GM21717 (cell line): ENCODE data around the gene BRD3OS.

Source experiments
- ATAC-seq: cut with Tn5 transposase; IDR thresholded peaks from one replicate; pipeline ENCODE4 v1.9.1; 2021; ENCODE audit warnings: mild to moderate bottlenecking, moderate library complexity; ENCODE audit not compliant: unreplicated experiment

BRD3OS gene

DNA sequence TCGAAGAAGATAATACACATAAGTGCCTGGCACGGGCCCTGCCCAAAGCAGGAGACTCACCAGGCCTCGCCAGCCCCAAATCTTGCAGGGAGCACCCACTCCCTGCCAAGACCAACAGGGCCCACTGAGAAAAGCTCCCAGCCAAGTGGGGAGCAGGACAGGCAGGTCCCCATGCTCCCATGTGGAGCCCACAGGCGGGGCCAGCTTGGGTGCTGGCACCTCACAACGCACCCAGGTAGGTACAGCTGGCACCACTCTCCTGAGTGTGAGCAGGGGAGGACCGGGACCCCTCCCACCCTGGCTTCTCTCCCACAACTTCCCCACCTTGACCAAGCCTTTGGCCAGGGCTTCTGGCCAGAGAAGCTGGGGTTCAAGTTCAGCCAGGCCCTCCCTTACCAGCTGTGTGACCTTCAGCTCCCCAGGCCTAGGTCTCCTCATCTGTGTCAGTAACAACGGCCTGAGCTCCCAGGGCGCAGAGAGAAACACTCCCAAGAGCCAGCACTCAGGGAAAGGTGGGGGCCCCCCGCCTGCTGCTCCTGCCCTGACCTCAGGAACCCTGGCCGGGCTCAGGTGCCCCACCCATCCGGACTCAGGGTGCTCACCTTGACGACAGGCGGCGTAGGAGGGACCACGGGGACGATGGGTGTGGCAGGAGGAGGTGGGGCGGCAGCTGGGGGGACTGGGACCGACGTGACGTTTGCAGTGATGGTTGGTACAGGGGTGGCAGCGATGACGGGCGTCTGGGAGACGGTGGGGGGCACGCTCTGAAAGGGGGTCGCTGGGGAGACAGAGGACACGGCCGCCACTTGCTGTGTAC lies 24.7 kb downstream of the BRD3OS start:
- ATAC-seq: no peak

DNA sequence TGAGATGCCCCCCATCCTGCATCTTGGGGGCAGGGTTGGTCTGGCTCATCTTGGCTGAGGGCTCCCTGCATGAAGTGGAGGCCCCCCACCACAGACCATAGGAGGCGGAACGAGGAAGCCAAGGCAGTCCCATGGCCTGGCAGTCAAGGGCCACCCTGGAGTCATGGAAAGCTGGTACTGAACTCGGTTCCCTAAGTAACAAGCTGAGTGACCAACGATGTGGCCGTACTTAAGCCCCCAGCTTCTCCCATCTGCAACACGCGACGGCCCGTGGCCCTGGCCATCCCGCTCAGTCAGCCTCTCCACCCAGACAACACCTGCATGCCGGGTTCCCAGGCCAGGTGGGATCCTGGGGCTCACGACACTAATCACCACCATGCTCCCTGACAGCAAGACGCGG lies 25.4 kb downstream of the BRD3OS start:
- no peak for ATAC-seq

DNA sequence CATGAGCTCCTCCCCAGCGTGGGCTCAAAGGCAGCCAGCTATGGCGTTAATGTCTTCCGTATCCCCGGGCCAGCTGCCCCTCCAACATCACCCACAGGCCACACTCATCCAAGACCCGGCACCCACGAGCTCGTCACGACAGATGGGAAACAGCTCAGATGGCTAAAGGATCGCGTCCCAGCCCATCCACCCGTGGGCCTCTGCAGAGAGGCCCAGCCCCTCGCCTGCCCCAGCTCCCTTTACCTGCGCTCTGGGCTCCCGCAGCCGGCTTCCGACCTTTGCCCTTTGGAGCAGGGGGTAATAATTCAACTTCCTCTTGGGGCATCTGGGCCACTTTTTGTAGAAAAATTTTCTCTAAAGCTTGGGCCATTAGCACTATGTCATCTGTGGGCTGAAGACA lies 26.0 kb downstream of the BRD3OS start:
- no peak for ATAC-seq

GRCh38 chr9:134052491-134052890 lies 27.2 kb downstream of the BRD3OS start:
- no peak for ATAC-seq

- no peak for ATAC-seq
Measured at GRCh38 chr9:134052941-134053340, 27.7 kb downstream of the BRD3OS start.

GRCh38 chr9:134053401-134053871 lies 28.2 kb downstream of the BRD3OS start:
- no peak for ATAC-seq

DNA sequence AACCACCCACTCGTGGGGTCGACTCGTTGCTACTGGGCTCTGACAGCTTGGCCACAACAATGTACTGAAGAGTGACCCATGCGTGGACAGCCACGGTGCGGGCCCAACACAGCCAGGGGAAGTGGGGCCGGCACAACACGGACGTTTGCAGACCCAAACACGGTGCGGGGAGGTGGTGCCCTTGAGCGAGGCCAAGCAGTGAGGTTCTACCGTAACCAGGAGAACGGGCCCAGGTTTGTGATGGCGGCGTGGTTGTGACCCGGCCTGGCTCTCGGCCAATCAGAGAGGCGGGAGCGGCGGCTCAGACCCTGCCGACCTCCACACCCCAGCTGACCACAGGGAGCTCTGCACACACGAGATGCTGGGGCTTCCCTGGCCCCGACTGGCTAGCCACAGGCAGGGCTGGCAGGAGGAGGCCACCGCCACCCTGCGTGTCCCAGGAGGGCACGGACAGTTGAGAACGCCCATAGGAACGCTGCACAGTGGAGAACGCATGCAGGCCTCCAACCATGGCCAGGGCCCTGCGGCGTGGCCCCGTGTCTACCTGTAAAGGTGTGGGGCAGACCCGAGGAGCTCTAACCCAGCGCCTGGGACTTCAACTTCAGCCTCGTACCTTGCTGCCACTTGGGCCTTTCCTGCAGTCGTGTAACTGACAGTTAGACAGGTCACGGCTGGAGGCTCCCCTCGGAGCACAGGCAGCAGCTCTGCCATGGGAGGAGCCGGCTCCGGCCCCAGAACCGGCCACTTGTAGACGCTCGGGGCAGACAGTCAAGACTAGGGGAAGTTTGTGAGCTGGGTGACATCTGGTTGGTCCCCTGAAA lies 28.9 kb downstream of the BRD3OS start:
- ATAC-seq: no peak

- no peak for ATAC-seq
Measured at GRCh38 chr9:134054891-134055811, 29.9 kb downstream of the BRD3OS start.

GRCh38 chr9:134055981-134056461 lies 30.7 kb downstream of the BRD3OS start:
- ATAC-seq: no peak

DNA sequence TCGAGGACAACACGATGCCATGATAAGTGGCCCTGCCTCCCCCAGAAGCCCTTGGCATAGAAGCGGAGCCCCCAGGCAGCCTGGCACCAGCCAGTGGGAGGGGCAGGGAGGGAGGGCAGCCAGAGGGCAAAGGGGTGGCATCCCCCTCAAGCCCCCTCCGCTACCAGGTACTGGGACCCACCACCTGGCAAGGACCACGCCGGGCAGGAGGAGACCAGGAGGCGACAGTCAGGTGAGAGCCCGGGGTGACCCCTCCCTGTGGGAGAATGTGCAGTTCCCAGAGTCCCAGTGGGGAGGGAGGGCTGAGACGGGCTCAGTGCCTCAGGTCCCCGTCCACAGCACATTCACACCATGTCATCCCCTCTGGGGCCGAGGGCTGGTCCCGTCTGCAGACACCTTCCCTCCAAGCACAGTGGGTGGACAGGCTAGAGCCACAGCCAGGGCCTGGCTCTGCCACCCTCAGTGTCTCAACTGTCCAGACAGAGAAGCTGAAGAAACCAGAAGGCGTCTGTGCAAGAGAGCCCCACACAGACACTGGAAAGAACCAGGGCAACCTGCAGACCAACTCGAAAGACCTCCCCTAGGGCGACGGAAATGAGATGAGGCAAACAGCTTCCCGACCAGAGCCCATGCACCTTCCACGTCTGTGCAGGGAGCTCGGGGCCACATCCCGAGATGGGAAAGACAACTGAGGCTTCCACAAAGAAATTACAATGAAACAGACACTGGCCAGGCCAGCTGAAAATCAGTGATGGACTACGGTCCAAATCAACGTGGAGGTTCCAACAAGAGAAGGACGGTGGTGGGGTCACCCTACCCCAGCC lies 31.4 kb downstream of the BRD3OS start:
- no peak for ATAC-seq

DNA sequence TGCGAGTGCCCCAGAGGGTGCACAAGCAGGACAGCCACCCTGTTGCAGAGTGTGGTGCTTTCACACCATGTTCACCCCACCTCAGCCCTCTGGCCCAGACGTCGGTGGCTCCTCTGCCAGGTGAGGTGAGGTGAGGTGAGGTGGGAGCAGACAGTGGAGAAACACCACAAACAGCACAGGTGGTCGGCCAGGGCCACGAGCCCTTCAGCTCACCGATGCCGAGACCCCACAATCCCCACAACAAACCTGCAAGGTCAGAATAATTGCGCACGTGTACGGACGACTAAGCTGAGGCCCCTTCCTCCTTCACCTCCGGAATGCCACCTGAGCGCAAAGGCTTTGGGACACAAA lies 32.0 kb downstream of the BRD3OS start:
- no peak for ATAC-seq

- ATAC-seq: no peak
Measured at GRCh38 chr9:134057751-134058701, 32.7 kb downstream of the BRD3OS start.

DNA sequence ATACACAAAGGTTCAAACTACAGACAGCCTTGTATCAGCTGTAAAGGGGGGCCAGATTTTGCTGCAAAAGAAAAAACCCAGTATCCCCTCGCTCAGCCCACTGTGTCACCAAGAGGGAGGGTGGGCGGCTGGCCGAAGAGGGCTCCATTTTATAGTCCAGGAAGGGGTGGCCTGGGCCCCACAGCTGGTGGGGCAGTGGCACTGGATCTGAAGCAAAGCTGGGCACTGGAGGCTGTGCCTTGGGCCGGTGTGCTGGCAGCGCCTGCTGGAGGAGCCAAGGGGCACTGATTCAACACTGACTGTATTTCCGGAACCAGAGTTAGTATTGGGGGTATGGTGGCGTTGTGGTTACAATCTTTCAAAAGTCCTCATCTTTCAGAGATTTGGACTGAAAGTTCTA lies 33.4 kb downstream of the BRD3OS start:
- no peak for ATAC-seq

DNA sequence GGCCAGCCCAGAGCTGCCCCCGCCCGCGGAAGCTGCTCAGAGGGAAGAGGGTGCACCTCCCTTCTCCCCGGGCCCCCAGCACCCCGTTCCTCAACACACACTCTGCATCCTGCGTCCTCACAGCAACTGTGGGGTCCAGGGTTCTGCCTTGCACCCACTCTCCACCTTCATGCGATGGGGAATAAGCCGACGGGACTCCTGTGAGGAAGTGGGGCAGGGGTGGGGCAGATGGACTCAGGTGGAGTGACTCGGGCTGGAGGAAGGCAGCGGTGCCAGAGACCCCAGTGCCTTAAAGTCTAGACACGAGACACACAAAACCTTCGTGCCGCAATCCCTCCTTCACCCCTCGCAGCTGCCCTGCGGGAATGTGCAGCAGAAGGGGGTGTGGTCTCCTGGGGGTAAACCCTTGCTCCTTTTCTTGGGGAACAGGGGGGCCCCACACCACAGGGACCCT lies 33.9 kb downstream of the BRD3OS start:
- ATAC-seq: no peak

DNA sequence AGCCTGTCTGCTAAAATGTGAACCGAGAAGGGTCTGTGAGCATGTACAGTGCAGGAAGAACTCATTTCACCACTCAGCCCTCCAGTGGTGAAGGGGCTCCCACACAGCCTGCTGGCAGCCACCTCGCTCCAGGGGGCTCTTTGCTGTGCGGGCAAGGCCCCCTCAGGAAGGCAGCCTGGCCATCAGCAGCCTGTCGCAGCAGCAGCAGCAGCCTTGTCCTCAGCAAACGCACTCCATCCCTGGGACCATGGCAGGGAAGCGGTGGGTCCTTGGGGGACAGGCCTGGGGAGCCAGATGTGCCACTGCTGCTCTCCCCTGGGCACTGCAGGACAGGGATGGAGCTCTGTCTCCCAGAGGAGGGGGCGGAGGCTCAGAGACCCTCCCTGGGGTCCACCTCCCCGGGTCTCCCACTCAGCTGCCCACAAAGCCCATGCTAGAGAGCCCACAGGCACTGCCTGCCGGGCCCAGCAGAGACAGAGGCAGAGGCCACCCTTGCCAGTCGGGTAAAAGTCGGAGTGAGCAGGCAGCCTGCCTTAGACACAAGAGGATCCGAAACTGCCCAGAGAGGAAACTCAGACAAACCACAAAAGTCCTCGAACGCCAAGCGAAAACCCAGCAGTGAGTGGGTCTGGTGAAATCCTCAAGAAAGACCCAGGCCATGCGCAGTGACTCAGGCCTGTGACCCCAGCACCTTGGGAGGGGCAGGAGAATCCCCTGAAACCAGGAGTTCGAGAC lies 34.5 kb downstream of the BRD3OS start:
- peak; percentile 78 for ATAC-seq

DNA sequence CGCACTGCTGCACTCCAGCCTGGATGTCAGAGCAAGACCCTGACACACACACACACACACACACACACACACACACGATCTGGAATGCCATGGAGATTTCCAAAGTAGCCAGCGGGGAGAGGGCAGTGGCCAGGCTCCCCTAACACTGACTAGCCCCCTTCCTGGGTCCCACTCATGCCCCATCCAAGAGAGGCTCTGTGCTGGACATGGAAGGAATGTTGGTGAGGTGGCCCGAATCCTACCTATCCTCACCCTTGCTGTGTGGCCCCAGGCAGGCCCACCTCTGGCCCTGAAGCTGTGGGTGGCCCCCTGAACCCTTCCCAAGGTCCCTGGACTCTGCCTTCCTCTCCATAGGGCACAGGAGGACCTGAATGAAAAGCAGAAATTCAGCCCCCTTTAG lies 35.3 kb downstream of the BRD3OS start:
- no peak for ATAC-seq

DNA sequence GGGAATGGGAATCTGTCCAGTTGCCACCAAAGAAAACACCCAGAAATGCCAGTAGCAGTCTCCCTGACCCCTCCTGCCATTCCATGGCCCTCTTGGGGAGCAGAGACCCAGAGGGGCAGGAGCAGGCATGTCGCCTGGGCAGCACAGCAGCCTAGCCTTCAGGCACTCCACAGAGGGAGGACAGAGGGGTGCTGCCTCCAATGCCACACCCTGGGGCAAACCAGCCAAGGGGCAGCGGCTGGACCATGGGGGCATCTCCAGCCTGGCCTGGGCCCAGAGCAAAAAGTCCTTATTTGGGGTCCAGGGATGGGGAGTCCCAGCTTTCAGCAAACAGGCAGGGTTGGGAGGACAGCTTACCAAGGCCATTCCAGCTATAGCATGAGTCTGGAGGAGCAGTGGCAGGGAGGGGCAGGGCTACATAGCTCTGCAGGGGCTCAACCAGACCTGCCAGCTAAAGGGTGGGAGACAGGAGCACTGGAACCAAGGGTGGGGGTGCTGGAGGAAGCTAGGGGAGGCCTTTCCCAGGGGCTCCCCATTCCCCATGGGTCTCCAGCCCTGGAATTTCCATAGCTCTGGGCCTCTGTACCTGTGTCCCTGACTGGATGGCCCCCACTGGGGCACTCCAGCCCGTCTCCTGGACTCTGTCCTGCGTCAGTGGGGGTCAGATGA lies 35.9 kb downstream of the BRD3OS start:
- no peak for ATAC-seq
